Measurements from ENCODE around the gene AMDHD1. TPM values are rescaled to one million over a fixed set of nuclear protein-coding genes. Genes with fewer than 3 reads are reported as not detected.

AMDHD1 gene
- total RNA-seq, 1 donor from 2014 or later, result 0.42 TPM

- DNase-seq (ENCODE audit: low spot score), result no peak
Measured at GRCh38 chr12:95995238-95996031, 52.3 kb downstream of the AMDHD1 start.

DNA sequence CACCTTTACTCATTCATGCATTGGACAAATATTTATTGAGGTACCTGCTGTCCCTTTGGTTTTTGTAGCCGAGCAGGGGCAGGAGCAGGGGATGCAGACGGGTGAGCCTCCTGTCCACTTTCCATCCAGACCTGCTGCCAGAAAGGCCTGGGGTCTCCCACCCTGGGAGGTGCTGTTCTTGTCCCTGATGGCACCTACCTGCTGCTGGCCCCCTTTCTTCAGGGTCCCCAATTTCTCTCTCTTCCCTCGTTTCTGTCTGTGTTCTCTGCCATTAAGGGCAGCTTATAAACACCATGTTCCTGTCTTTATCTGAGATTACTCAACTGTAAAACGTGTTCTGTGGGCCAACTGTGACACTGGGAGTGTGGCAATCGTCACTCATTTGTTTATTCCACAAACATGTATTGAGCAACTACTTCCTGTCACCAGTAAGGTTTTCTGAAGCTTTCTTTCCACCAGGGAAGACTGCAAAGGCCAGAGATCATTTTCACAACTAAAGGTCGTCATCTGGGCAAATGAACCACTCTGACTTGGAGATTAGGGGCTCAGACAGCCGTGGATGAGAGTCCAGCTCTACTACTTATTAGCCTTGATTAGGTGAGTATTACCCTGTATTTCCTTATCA is 53.0 kb downstream of the AMDHD1 start, which contains the start of gene HAL:
Gene HAL (minus strand): TSS at position 311 of the 625 bp plus-strand sequence. CDS start 434 bp downstream, outside the sequence.
- no peak for DNase-seq (ENCODE audit: low spot score)

GRCh38 chr12:95997276-95997675 is 54.1 kb downstream of the AMDHD1 start:
- DNase-seq (ENCODE audit: low spot score), result no peak

DNA sequence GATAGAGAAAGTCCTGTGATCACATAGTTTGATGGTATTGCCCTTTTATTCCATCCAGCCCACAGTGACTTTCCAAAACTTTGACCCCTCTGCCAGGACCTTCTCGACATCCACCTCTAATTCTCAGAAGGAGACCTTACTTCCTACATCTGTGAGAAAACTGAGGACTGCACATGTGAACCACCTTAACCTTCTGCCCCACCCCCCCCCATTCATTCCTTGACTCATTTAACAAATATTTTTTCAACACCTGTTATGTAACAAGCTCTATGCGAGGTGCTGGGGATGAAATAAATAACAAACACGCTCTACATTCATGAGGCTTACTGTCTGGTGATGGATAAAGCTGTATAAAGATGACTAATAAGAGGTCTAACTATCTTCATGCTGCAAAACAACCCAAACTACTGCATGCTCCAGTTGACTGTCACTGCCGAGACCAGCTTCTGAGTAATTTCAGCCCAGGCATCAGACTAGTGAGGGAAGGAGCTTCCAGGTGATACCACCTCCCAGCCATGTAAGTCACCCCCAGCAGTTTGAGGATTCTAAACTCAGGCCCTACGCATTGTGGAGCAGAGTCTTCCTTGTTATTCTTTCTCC is 54.9 kb downstream of the AMDHD1 start:
- no peak for DNase-seq (ENCODE audit: low spot score)

- DNase-seq (ENCODE audit: low spot score), result no peak
Measured at GRCh38 chr12:95998611-95999286, 55.6 kb downstream of the AMDHD1 start.

- DNase-seq (ENCODE audit: low spot score), result no peak
Measured at GRCh38 chr12:95999484-95999883, 56.4 kb downstream of the AMDHD1 start.

DNA sequence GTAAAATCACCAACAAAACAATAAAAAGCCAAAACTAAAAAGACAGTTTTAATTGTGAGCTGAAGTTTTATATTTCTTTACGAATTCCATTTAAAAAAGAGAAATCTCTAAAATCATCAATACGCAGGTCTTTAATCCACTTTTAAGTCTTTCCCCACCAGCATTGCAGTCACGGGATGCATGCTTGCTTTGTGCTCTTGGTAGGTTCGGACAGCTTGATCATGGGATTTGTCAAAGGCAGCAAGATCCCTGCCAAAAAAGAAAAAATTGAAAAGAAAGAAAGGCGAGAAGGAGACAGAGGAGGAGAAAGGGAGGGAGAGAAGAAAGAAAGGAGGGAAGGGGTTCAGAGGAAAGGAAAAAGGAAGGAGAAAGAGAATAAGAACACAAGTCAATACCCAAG is 57.7 kb downstream of the AMDHD1 start:
- no peak for DNase-seq (ENCODE audit: low spot score)

DNA sequence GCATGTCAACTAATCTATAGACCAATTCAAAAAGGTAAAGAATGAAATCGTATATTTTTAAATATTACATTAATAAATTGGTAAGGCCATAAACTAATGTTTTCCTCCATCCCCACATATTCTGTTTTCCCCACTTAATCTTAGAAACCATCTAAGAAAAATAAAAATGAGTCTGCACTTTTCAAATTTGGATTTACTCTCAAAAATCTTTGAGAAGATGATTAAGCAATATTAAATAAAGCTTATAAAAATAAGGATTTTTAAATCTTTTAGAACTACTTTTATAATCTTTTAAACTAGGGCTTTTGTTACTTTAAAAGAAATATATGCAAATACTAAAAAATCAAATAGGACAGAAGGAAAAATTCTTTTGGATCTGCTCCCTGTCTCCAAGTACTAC is 63.6 kb downstream of the AMDHD1 start:
- no peak for DNase-seq (ENCODE audit: low spot score)

DNA sequence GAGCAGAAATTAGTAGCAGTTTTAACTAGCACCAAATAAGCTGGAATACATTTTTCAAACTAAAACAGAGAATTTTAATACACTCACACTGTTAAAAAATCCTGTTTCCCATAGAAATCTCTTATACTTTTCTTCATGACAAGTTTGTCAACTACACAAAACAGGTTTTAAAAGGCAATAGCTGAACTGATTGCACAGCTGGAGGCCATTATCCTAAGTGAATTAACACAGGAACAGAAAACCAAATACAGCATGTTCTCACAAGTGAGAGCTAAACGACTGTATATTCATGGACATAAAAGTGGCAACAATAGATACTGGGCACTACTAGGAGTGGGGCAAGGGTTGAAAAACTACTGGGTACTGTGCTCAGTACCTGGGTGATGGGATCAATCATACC is 64.6 kb downstream of the AMDHD1 start:
- DNase-seq (ENCODE audit: low spot score), result no peak

GRCh38 chr12:96014943-96015599 is 71.9 kb downstream of the AMDHD1 start:
- no peak for DNase-seq (ENCODE audit: low spot score)

DNA sequence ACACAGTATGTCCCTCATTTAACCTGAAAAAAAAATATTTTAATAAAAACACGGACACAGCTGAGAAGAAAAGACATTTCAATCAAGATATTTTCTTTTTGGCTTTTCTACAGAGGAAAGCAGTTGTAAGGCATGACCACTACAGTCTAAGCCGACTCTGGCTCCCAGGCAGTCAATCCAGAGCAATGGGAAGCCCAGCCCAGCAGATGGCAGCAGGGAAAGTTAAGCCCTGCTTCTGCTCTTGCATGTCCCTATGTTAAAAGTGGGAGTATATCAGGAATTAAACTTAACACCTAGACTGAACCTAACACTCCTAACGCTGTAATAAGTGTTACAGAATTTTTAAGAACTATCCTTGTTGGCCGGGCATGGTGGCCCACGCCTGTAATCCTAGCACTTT is 72.5 kb downstream of the AMDHD1 start:
- DNase-seq (ENCODE audit: low spot score), result no peak

Other genes with a start within 250 kb of the AMDHD1 start
- 11.6 TPM for gene NTN4, start 152.6 kb upstream of the AMDHD1 start, total RNA-seq
- 15.7 TPM for gene SNRPF, start 84.4 kb upstream of the AMDHD1 start, total RNA-seq
- not detected for gene CCDC38, start 717 bp upstream of the AMDHD1 start, total RNA-seq
- 2.5 TPM for gene HAL, start 53.0 kb downstream of the AMDHD1 start, total RNA-seq
- 47.0 TPM for gene LTA4H, start 92.3 kb downstream of the AMDHD1 start, total RNA-seq